Measurements from ENCODE around the gene BDKRB2. TPM values are rescaled to one million over a fixed set of nuclear protein-coding genes. Genes with fewer than 3 reads are reported as not detected.

The BDKRB2 gene
- total and polyA plus RNA-seq, 2 experiments from 2014 or later, result 0.14 to 0.21 TPM

Small RNA genes within 50 kb of the gene (small RNA-seq; reads per million reads assigned to genes)
- not detected for gene CKS1BP1 (ENCODE audit: low replicate concordance)

Other genes starting within 250 kb of the BDKRB2 start
- gene C14orf132, start 165.5 kb upstream of the BDKRB2 start, total RNA-seq (2014; rRNA removed; shearing (Covaris generic)), result 15.1 and 16.2 TPM in 2 replicates
- gene C14orf132, start 165.5 kb upstream of the BDKRB2 start, polyA plus RNA-seq (2016; fragmentation: Nextera tagmentation; extraction: Ambion mirVana), result 12.7 and 13.8 TPM in 2 replicates
- not detected in 2 replicates for gene BDKRB1, start 51.4 kb downstream of the BDKRB2 start, total RNA-seq (2014; rRNA removed; shearing (Covaris generic))
- not detected in 2 replicates for gene BDKRB1, start 51.4 kb downstream of the BDKRB2 start, polyA plus RNA-seq (2016; fragmentation: Nextera tagmentation; extraction: Ambion mirVana)
- gene ATG2B, start 158.5 kb downstream of the BDKRB2 start, total RNA-seq (2014; rRNA removed; shearing (Covaris generic)), result 11.0 and 15.4 TPM in 2 replicates
- gene ATG2B, start 158.5 kb downstream of the BDKRB2 start, polyA plus RNA-seq (2016; fragmentation: Nextera tagmentation; extraction: Ambion mirVana), result 2.1 and 3.8 TPM in 2 replicates
- gene GSKIP, start 158.7 kb downstream of the BDKRB2 start, total RNA-seq (2014; rRNA removed; shearing (Covaris generic)), result 50.9 and 58.8 TPM in 2 replicates
- gene GSKIP, start 158.7 kb downstream of the BDKRB2 start, polyA plus RNA-seq (2016; fragmentation: Nextera tagmentation; extraction: Ambion mirVana), result 15.0 and 17.4 TPM in 2 replicates
- gene AK7, start 187.3 kb downstream of the BDKRB2 start, total RNA-seq (2014; rRNA removed; shearing (Covaris generic)), result 6.2 and 13.0 TPM in 2 replicates
- gene AK7, start 187.3 kb downstream of the BDKRB2 start, polyA plus RNA-seq (2016; fragmentation: Nextera tagmentation; extraction: Ambion mirVana), result 4.3 and 5.6 TPM in 2 replicates

All from GM23338 (cell line).